ENCODE results near the gene ZNF367. TPM values are rescaled to one million over a fixed set of nuclear protein-coding genes. Genes with fewer than 3 reads are reported as not detected.
"Not testable (repeated sequence)": the region's sequence is repeated elsewhere in the genome, so short reads cannot be mapped to it uniquely, and the experiment has no call there.

The ZNF367 gene
- total and polyA plus RNA-seq, 7 experiments from 2014 or later: 0.71 to 22.9 (median 4.4) TPM

DNA sequence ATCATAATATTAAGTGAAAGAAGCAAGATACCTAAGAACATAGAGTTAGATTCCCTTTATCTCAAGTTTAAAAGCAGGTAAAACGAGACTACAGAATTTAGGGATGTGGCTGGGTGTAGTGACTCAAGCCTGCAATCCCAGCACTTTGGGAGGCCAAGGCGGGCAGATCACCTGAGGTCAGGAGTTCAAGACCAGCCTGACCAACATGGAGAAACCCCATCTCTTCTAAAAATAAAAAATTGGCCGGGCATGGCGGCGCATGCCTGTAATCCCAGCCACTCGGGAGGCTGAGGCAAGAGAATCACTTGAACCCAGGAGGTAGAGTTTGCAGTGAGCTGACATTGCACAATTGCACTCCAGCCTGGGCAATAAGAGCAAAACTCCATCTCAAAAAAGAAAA lies 56.1 kb downstream of the ZNF367 start:
- H3K4me3 Mint-ChIP-seq; DNase-seq; H3K9me3 Mint-ChIP-seq; H3K4me1 Mint-ChIP-seq; H3K36me3 ChIP-seq (ENCODE audit: control insufficient read depth in 2 of 3, insufficient read depth in 3 of 3, low read length in 3 of 3); CTCF ChIA-PET; H3K4me1 ChIP-seq (ENCODE audit: control insufficient read depth in 2 of 2, insufficient read depth in 2 of 2, low read length in 2 of 2); H3K27me3 Mint-ChIP-seq; H3K9me3 ChIP-seq (ENCODE audit: control insufficient read depth in 2 of 3, low read length in 3 of 3); H3K27me3 ChIP-seq (ENCODE audit: control insufficient read depth in 2 of 2, insufficient read depth in 2 of 2, low read length in 2 of 2); H3K27ac ChIP-seq (ENCODE audit: low read depth, low read length); intact Hi-C loops (cut with micrococcal nuclease); POLR2A ChIA-PET; ATAC-seq; H3K4me3 ChIP-seq (ENCODE audit: low read length): not testable (repeated sequence)
- Mint-ChIP-seq H3K27ac (peak overlapping the region in 1 of 9 donors; percentile 40), H3K36me3 (peaks cover 7 to 31% (median 16%) of the 10 kb centered on the region in 5 donors)

DNA sequence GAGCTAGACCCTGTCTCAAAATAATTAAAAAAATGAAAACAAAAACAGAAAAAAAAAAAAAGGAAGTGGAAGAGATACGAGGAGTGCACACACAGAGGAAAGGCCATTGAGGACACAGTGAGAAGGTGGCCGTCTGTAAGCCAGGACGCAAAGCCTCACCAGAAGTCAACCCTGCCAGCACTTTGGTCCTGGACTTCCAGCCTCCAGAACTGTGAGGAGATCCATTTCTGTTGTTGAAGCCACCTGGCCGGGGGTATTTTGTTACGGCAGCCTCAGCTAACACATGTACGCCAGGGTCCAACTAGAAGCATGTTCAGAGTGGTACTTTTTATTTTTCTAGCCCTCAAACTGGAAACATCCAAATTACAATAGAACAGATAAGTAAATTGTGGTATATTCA lies 56.5 kb downstream of the ZNF367 start:
- H3K27ac ChIP-seq (ENCODE audit: low read depth, low read length): no peak overlapping the region
- no peaks in the 10 kb centered on the region for H3K4me1 Mint-ChIP-seq
- H3K27me3 Mint-ChIP-seq: no peaks in the 10 kb centered on the region
- H3K27ac Mint-ChIP-seq: peak overlapping the region in 1 of 9 donors; percentile 40
- H3K9me3 ChIP-seq (ENCODE audit: control insufficient read depth in 2 of 3, low read length in 3 of 3): no peaks in the 10 kb centered on the region
- intact Hi-C loops (cut with micrococcal nuclease): no loop called here
- H3K36me3 Mint-ChIP-seq: peaks cover 7 to 31% (median 16%) of the 10 kb centered on the region in 5 donors
- POLR2A ChIA-PET: no interaction called here
- H3K4me3 ChIP-seq (ENCODE audit: low read length): no peak overlapping the region
- CTCF ChIA-PET: interaction anchor here (0.6 kb wide), 1 partner anchor 14 kb away, joined by 3 read pairs; no protein-coding TSS in a partner anchor
- no peaks in the 10 kb centered on the region for H3K27me3 ChIP-seq (ENCODE audit: control insufficient read depth in 2 of 2, insufficient read depth in 2 of 2, low read length in 2 of 2)
- peaks cover 0 to 9% (median 3%) of the 10 kb centered on the region in 3 experiments for H3K36me3 ChIP-seq (ENCODE audit: control insufficient read depth in 2 of 3, insufficient read depth in 3 of 3, low read length in 3 of 3)
- H3K9me3 Mint-ChIP-seq: no peaks in the 10 kb centered on the region
- H3K4me3 Mint-ChIP-seq: no peak overlapping the region
- no peaks in the 10 kb centered on the region for H3K4me1 ChIP-seq (ENCODE audit: control insufficient read depth in 2 of 2, insufficient read depth in 2 of 2, low read length in 2 of 2)
- no peak for ATAC-seq
- no peak for DNase-seq

GRCh38 chr9:96360976-96361375 lies 57.2 kb downstream of the ZNF367 start:
- Mint-ChIP-seq H3K9me3 (no peaks in the 10 kb centered on the region), H3K4me1 (no peaks in the 10 kb centered on the region), H3K36me3 (peaks cover 7 to 31% (median 16%) of the 10 kb centered on the region in 5 donors), H3K27me3 (no peaks in the 10 kb centered on the region), H3K4me3 (no peak overlapping the region), H3K27ac (peak overlapping the region in 1 of 9 donors; percentile 58)
- no peaks in the 10 kb centered on the region for H3K27me3 ChIP-seq (ENCODE audit: control insufficient read depth in 2 of 2, insufficient read depth in 2 of 2, low read length in 2 of 2)
- no peaks in the 10 kb centered on the region for H3K9me3 ChIP-seq (ENCODE audit: control insufficient read depth in 2 of 3, low read length in 3 of 3)
- H3K4me3 ChIP-seq (ENCODE audit: low read length): no peak overlapping the region
- CTCF ChIA-PET: interaction anchor here (0.6 kb wide), 1 partner anchor 13 kb away, joined by 3 read pairs; no protein-coding TSS in a partner anchor
- POLR2A ChIA-PET: interaction anchor here (0.6 kb wide), 1 partner anchor 1504 kb away, joined by 3 read pairs; no protein-coding TSS in a partner anchor
- intact Hi-C loops (cut with micrococcal nuclease): no loop called here
- no peaks in the 10 kb centered on the region for H3K4me1 ChIP-seq (ENCODE audit: control insufficient read depth in 2 of 2, insufficient read depth in 2 of 2, low read length in 2 of 2)
- peaks cover 0 to 9% (median 3%) of the 10 kb centered on the region in 3 experiments for H3K36me3 ChIP-seq (ENCODE audit: control insufficient read depth in 2 of 3, insufficient read depth in 3 of 3, low read length in 3 of 3)
- H3K27ac ChIP-seq (ENCODE audit: low read depth, low read length): no peak overlapping the region
- DNase-seq (no peak), ATAC-seq (no peak)

- H3K27me3 Mint-ChIP-seq; H3K36me3 ChIP-seq (ENCODE audit: control insufficient read depth in 2 of 3, insufficient read depth in 3 of 3, low read length in 3 of 3); DNase-seq; H3K4me1 Mint-ChIP-seq; H3K9me3 Mint-ChIP-seq; H3K27me3 ChIP-seq (ENCODE audit: control insufficient read depth in 2 of 2, insufficient read depth in 2 of 2, low read length in 2 of 2); ATAC-seq; H3K4me3 Mint-ChIP-seq; H3K4me3 ChIP-seq (ENCODE audit: low read length); H3K27ac ChIP-seq (ENCODE audit: low read depth, low read length); H3K4me1 ChIP-seq (ENCODE audit: control insufficient read depth in 2 of 2, insufficient read depth in 2 of 2, low read length in 2 of 2); intact Hi-C loops (cut with micrococcal nuclease); H3K27ac Mint-ChIP-seq; H3K9me3 ChIP-seq (ENCODE audit: control insufficient read depth in 2 of 3, low read length in 3 of 3); CTCF ChIA-PET: not testable (repeated sequence)
- POLR2A ChIA-PET: interaction anchor here (0.6 to 0.9 kb wide), 2 partner anchors 13 to 1504 kb away, joined by 3 read pairs; no protein-coding TSS in a partner anchor
- peaks cover 7 to 31% (median 16%) of the 10 kb centered on the region in 5 donors for H3K36me3 Mint-ChIP-seq
Measured at GRCh38 chr9:96360523-96360922, 57.6 kb downstream of the ZNF367 start.

- H3K36me3 ChIP-seq (ENCODE audit: control insufficient read depth in 2 of 3, insufficient read depth in 3 of 3, low read length in 3 of 3): peaks cover 0 to 7% (median 0%) of the 10 kb centered on the region in 3 experiments
- peaks cover 0 to 5% (median 0%) of the 10 kb centered on the region in 11 donors for H3K9me3 Mint-ChIP-seq
- H3K9me3 ChIP-seq (ENCODE audit: control insufficient read depth in 2 of 3, low read length in 3 of 3): peaks cover 0 to 7% (median 0%) of the 10 kb centered on the region in 3 experiments
- no peaks in the 10 kb centered on the region for H3K4me1 ChIP-seq (ENCODE audit: control insufficient read depth in 2 of 2, insufficient read depth in 2 of 2, low read length in 2 of 2)
- POLR2A ChIA-PET: no interaction called here
- H3K4me1 Mint-ChIP-seq: no peaks in the 10 kb centered on the region
- H3K4me3 Mint-ChIP-seq: no peak overlapping the region
- intact Hi-C loops (cut with micrococcal nuclease): no loop called here
- DNase-seq: no peak
- H3K27me3 Mint-ChIP-seq: no peaks in the 10 kb centered on the region
- CTCF ChIA-PET: no interaction called here
- H3K27ac Mint-ChIP-seq: no peak overlapping the region
- H3K36me3 Mint-ChIP-seq: peaks cover 0 to 23% (median 14%) of the 10 kb centered on the region in 5 donors
- no peak overlapping the region for H3K27ac ChIP-seq (ENCODE audit: low read depth, low read length)
- no peak overlapping the region for H3K4me3 ChIP-seq (ENCODE audit: low read length)
- no peaks in the 10 kb centered on the region for H3K27me3 ChIP-seq (ENCODE audit: control insufficient read depth in 2 of 2, insufficient read depth in 2 of 2, low read length in 2 of 2)
- ATAC-seq: no peak
Measured at GRCh38 chr9:96350866-96351265, 67.3 kb downstream of the ZNF367 start.

- H3K9me3 Mint-ChIP-seq: peaks cover 0 to 5% (median 0%) of the 10 kb centered on the region in 11 donors
Measured at GRCh38 chr9:96348261-96348660, 69.9 kb downstream of the ZNF367 start.

GRCh38 chr9:96345551-96345950 lies 72.6 kb downstream of the ZNF367 start:
- Histone ChIP-seq H3K27ac (ENCODE audit: low read depth, low read length) (no peak overlapping the region), H3K36me3 (ENCODE audit: control insufficient read depth in 2 of 3, insufficient read depth in 3 of 3, low read length in 3 of 3) (peaks cover 0 to 7% (median 0%) of the 10 kb centered on the region in 3 experiments), H3K4me1 (ENCODE audit: control insufficient read depth in 2 of 2, insufficient read depth in 2 of 2, low read length in 2 of 2) (no peaks in the 10 kb centered on the region), H3K4me3 (ENCODE audit: low read length) (no peak overlapping the region), H3K27me3 (ENCODE audit: control insufficient read depth in 2 of 2, insufficient read depth in 2 of 2, low read length in 2 of 2) (no peaks in the 10 kb centered on the region), H3K9me3 (ENCODE audit: control insufficient read depth in 2 of 3, low read length in 3 of 3) (peaks cover 0 to 7% (median 0%) of the 10 kb centered on the region in 3 experiments)
- peaks cover 0 to 5% (median 0%) of the 10 kb centered on the region in 11 donors for H3K9me3 Mint-ChIP-seq
- no peak for ATAC-seq
- no peak for DNase-seq
- H3K4me3 Mint-ChIP-seq: no peak overlapping the region
- intact Hi-C loops (cut with micrococcal nuclease): no loop called here
- ChIA-PET POLR2A (no interaction called here), CTCF (no interaction called here)
- H3K27ac Mint-ChIP-seq: no peak overlapping the region
- peaks cover 3 to 16% (median 10%) of the 10 kb centered on the region in 5 donors for H3K36me3 Mint-ChIP-seq
- H3K4me1 Mint-ChIP-seq: no peaks in the 10 kb centered on the region
- no peaks in the 10 kb centered on the region for H3K27me3 Mint-ChIP-seq

More at GRCh38 chr9:96348261-96348660, 69.9 kb downstream of the ZNF367 start:
- Mint-ChIP-seq H3K27me3 (no peaks in the 10 kb centered on the region), H3K4me3 (no peak overlapping the region), H3K4me1 (no peaks in the 10 kb centered on the region), H3K36me3 (peaks cover 0 to 23% (median 14%) of the 10 kb centered on the region in 5 donors), H3K27ac (no peak overlapping the region)
- ChIA-PET CTCF (interaction anchor here (0.6 kb wide), 1 partner anchor 13 kb away, joined by 3 read pairs; no protein-coding TSS in a partner anchor), POLR2A (no interaction called here)
- Histone ChIP-seq H3K4me3 (ENCODE audit: low read length) (no peak overlapping the region), H3K4me1 (ENCODE audit: control insufficient read depth in 2 of 2, insufficient read depth in 2 of 2, low read length in 2 of 2) (no peaks in the 10 kb centered on the region), H3K36me3 (ENCODE audit: control insufficient read depth in 2 of 3, insufficient read depth in 3 of 3, low read length in 3 of 3) (peaks cover 0 to 7% (median 0%) of the 10 kb centered on the region in 3 experiments), H3K27me3 (ENCODE audit: control insufficient read depth in 2 of 2, insufficient read depth in 2 of 2, low read length in 2 of 2) (no peaks in the 10 kb centered on the region), H3K9me3 (ENCODE audit: control insufficient read depth in 2 of 3, low read length in 3 of 3) (peaks cover 0 to 7% (median 0%) of the 10 kb centered on the region in 3 experiments), H3K27ac (ENCODE audit: low read depth, low read length) (no peak overlapping the region)
- DNase-seq (no peak), ATAC-seq (no peak)
- intact Hi-C loops (cut with micrococcal nuclease): no loop called here
